HL-60 (cell line): ENCODE results near the gene PLAU.

ENCODE experiments used
- POLR2AphosphoS5 ChIP-seq: IDR thresholded peaks from 2 replicates; pipeline ENCODE4 v1.6.1; 2012; ENCODE audit warnings: low read depth
- SPI1 ChIP-seq: IDR thresholded peaks from 2 replicates; pipeline ENCODE4 v1.6.1; 2012; ENCODE audit warnings: low read depth, mild to moderate bottlenecking, borderline replicate concordance
- TF ChIP-seq, protein P1 (sequence below): IDR thresholded peaks from one replicate; pipeline ENCODE4 v1.5.1; 2011; ENCODE audit warnings: low read length, control low read depth, inconsistent platforms; ENCODE audit not compliant: insufficient read depth

DNA sequence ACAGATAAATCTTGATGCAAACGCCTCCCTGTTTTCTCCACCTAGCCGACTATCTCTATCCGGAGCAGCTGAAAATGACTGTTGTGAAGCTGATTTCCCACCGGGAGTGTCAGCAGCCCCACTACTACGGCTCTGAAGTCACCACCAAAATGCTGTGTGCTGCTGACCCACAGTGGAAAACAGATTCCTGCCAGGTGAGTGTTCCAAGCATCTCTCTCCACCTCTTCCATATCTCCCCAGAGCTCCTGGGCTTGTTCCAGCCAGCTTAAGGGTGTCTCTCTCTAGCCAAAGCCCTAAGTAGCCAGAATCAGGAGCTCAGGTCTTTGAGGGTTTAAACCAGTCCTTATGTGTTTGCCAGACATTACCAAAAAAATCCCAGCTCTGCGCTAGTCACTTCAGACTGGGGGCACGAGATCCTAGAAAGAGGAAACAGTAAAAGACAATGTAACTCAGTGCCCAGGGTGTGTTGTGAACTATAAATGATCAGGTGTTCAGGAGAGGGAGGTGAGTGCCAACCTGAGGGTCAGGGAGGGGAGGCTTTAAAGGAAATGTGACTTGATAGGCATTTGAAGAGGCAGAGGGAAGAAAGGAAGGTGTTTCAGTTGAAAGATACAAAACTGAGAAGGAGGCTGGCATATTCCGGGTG, 4.4 kb downstream of the PLAU start:
- TF ChIP-seq POLR2AphosphoS5 (no peak), SPI1 (no peak)
- TF ChIP-seq, protein P1, sequence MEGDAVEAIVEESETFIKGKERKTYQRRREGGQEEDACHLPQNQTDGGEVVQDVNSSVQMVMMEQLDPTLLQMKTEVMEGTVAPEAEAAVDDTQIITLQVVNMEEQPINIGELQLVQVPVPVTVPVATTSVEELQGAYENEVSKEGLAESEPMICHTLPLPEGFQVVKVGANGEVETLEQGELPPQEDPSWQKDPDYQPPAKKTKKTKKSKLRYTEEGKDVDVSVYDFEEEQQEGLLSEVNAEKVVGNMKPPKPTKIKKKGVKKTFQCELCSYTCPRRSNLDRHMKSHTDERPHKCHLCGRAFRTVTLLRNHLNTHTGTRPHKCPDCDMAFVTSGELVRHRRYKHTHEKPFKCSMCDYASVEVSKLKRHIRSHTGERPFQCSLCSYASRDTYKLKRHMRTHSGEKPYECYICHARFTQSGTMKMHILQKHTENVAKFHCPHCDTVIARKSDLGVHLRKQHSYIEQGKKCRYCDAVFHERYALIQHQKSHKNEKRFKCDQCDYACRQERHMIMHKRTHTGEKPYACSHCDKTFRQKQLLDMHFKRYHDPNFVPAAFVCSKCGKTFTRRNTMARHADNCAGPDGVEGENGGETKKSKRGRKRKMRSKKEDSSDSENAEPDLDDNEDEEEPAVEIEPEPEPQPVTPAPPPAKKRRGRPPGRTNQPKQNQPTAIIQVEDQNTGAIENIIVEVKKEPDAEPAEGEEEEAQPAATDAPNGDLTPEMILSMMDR = no peak
